Nephron (organoid): ENCODE results near the gene TBX15.

Experiments
- H3K27ac Mint-ChIP-seq, 3 experiments: 2 replicates each; pipeline ENCODE4 v1.8.0; 2020; ENCODE audit warnings: mixed read lengths in 3 of 3, mild to moderate bottlenecking in 2 of 3, moderate library complexity in 1 of 3
- H3K27me3 Mint-ChIP-seq: 2 replicates; pipeline ENCODE4 v1.8.0; 2021; ENCODE audit warnings: low read depth, mild to moderate bottlenecking, moderate library complexity, mixed read lengths
- H3K36me3 Mint-ChIP-seq: 2 replicates; pipeline ENCODE4 v1.8.0; 2020; ENCODE audit warnings: low read depth, mixed read lengths
- H3K4me1 Mint-ChIP-seq: 2 replicates; pipeline ENCODE4 v1.8.0; 2020; ENCODE audit warnings: mixed read lengths
- H3K4me3 Mint-ChIP-seq, 3 experiments: 2 replicates each; pipeline ENCODE4 v1.8.0; 2020; ENCODE audit warnings: mild to moderate bottlenecking in 3 of 3, mixed read lengths in 3 of 3, moderate library complexity in 2 of 3
- H3K9me3 Mint-ChIP-seq: 2 replicates; pipeline ENCODE4 v1.8.0; 2020; ENCODE audit warnings: mixed read lengths
- CTCF ChIP-seq, 3 experiments: fragments of 200-600 bp; sonication (generic); IDR thresholded peaks; one replicate each; pipeline ENCODE4 v1.5.0; 2021; ENCODE audit warnings: antibody characterized with exemption in 3 of 3; ENCODE audit not compliant: unreplicated experiment in 3 of 3

TBX15 gene

GRCh38 chr1:118911571-118911970 is 76.6 kb downstream of the TBX15 start:
- Mint-ChIP-seq H3K27me3 (peaks cover 3% of the 10 kb centered on the region), H3K36me3 (peaks cover 22% of the 10 kb centered on the region), H3K9me3 (no peaks in the 10 kb centered on the region), H3K27ac (no peak overlapping the region), H3K4me3 (no peak overlapping the region), H3K4me1 (no peaks in the 10 kb centered on the region)
- TF ChIP-seq CTCF (IDR thresholded peaks at IDR 0.05; ENCODE audit: unreplicated experiment in 3 of 3): no peak

GRCh38 chr1:118907466-118907865 is 80.7 kb downstream of the TBX15 start:
- H3K36me3 Mint-ChIP-seq: peaks cover 39% of the 10 kb centered on the region
- H3K27ac Mint-ChIP-seq: no peak overlapping the region
- no peak overlapping the region for H3K4me3 Mint-ChIP-seq
- no peak for TF ChIP-seq CTCF (IDR thresholded peaks at IDR 0.05; ENCODE audit: unreplicated experiment in 3 of 3)
- no peaks in the 10 kb centered on the region for H3K4me1 Mint-ChIP-seq
- H3K27me3 Mint-ChIP-seq: peaks cover 3% of the 10 kb centered on the region
- no peaks in the 10 kb centered on the region for H3K9me3 Mint-ChIP-seq

DNA sequence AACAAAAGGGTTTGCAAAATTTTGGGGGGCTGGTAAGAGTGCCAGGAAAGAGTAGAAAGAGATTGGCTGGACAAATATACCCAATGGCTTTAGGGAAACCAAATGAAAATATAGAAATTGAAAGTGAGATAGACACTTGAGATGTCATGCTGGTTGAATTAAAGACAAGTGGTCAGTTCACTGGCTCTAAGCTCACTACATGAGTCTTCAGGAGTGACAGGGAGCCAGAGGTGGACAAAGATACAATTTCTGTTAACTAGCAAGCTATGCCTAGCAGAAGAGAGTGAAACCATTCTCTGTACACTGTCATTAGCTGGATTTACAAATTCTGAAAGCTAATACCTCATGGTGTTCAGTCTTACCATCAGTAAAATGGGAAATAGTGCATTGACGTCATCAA is 82.5 kb downstream of the TBX15 start:
- H3K27me3 Mint-ChIP-seq: peaks cover 3% of the 10 kb centered on the region
- H3K4me1 Mint-ChIP-seq: no peaks in the 10 kb centered on the region
- no peak for TF ChIP-seq CTCF (IDR thresholded peaks at IDR 0.05; ENCODE audit: unreplicated experiment in 3 of 3)
- no peak overlapping the region for H3K27ac Mint-ChIP-seq
- peaks cover 45% of the 10 kb centered on the region for H3K36me3 Mint-ChIP-seq
- no peaks in the 10 kb centered on the region for H3K9me3 Mint-ChIP-seq
- H3K4me3 Mint-ChIP-seq: no peak overlapping the region

DNA sequence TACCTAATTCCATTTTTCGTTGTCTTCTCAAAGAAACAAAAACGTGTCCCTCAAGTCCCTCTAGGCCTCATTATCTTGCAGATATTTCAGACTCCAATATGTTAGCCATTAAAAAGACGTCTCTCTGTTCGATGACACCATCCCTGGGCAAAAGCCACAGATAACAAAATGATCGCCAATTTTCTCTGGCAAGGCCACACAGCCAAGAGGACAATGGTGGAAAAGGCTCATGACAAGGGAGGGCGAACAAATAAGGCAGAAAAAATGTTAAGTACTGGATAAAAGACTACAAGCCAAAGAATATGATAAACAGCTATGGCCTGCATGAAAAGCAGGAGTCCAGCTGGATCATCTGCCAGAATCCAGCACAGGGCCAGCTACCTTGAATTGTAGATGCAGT is 82.9 kb downstream of the TBX15 start:
- H3K4me1 Mint-ChIP-seq: no peaks in the 10 kb centered on the region
- no peak overlapping the region for H3K27ac Mint-ChIP-seq
- TF ChIP-seq CTCF (IDR thresholded peaks at IDR 0.05; ENCODE audit: unreplicated experiment in 3 of 3): no peak
- H3K4me3 Mint-ChIP-seq: no peak overlapping the region
- peaks cover 44% of the 10 kb centered on the region for H3K36me3 Mint-ChIP-seq
- H3K9me3 Mint-ChIP-seq: no peaks in the 10 kb centered on the region
- peaks cover 3% of the 10 kb centered on the region for H3K27me3 Mint-ChIP-seq

- peaks cover 42% of the 10 kb centered on the region for H3K36me3 Mint-ChIP-seq
- no peak for TF ChIP-seq CTCF (IDR thresholded peaks at IDR 0.05; ENCODE audit: unreplicated experiment in 3 of 3)
- H3K27ac Mint-ChIP-seq: no peak overlapping the region
- H3K4me3 Mint-ChIP-seq: no peak overlapping the region
- H3K27me3 Mint-ChIP-seq: no peaks in the 10 kb centered on the region
- no peaks in the 10 kb centered on the region for H3K4me1 Mint-ChIP-seq
- H3K9me3 Mint-ChIP-seq: no peaks in the 10 kb centered on the region
These were observed 85.4 kb downstream of the TBX15 start for GRCh38 chr1:118902711-118903191.

DNA sequence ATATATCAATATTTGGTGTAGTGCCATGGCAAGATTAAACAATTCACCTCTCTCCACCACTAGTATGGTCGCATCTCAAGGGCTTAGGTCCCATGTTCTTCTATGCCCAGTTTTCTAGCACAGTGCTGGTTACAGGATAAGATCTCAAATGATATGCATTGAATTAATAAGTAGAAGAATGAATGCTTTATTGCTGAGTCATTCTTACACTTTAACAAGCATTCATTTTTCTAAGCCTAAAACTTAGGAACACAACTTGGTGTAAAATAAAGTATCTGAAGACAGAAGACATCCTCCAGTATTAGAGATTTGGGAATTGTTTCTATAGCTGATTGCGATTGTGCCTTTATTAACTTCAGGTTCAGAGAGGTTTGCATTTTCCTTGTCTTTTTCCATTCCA is 85.8 kb downstream of the TBX15 start:
- Mint-ChIP-seq H3K27ac (no peak overlapping the region), H3K27me3 (no peaks in the 10 kb centered on the region), H3K4me1 (no peaks in the 10 kb centered on the region), H3K4me3 (no peak overlapping the region), H3K36me3 (peaks cover 38% of the 10 kb centered on the region), H3K9me3 (no peaks in the 10 kb centered on the region)
- no peak for TF ChIP-seq CTCF (IDR thresholded peaks at IDR 0.05; ENCODE audit: unreplicated experiment in 3 of 3)
